OCI-LY7 (cell line): ENCODE measurements around the gene RXRA.

Source experiments
- EZH2phosphoT487 ChIP-seq: fragments of 200-600 bp; sonication (generic); IDR thresholded peaks from 2 replicates; pipeline ENCODE4 v1.6.1; 2018; ENCODE audit warnings: low read depth, borderline replicate concordance, mild to moderate bottlenecking, mixed run types, antibody characterized with exemption, low read length, moderate library complexity, mixed read lengths
- TF ChIP-seq, protein P1 (sequence below): fragments of 200-600 bp; sonication (generic); conservative IDR thresholded peaks from 2 replicates; pipeline ENCODE4 v1.5.1; 2014; ENCODE audit warnings: mild to moderate bottlenecking, antibody characterized with exemption, low read length, moderate library complexity, mixed read lengths

DNA sequence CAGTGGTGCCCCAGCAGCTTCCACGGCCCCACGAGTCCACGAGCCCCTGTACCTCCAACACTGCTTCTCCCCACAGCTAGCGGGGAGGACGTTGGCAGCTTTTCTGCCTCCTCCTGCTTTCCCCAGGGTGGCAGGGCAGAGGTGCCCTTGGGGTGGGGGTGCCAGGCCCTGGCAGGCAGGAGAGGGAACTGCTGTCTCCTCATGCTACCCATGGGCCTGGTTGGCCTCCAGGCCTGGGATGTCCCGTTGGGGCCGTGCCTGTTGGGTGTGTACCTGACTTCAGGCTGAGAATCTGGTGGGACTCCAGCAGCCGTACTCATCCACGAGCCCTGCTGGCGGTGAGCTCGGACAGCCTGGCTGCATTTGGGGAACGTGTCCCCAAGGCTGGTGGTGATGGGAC lies 27.3 kb downstream of the RXRA start:
- TF ChIP-seq, protein P1, sequence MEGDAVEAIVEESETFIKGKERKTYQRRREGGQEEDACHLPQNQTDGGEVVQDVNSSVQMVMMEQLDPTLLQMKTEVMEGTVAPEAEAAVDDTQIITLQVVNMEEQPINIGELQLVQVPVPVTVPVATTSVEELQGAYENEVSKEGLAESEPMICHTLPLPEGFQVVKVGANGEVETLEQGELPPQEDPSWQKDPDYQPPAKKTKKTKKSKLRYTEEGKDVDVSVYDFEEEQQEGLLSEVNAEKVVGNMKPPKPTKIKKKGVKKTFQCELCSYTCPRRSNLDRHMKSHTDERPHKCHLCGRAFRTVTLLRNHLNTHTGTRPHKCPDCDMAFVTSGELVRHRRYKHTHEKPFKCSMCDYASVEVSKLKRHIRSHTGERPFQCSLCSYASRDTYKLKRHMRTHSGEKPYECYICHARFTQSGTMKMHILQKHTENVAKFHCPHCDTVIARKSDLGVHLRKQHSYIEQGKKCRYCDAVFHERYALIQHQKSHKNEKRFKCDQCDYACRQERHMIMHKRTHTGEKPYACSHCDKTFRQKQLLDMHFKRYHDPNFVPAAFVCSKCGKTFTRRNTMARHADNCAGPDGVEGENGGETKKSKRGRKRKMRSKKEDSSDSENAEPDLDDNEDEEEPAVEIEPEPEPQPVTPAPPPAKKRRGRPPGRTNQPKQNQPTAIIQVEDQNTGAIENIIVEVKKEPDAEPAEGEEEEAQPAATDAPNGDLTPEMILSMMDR = no peak
- no peak for TF ChIP-seq EZH2phosphoT487
